Central memory CD8-positive, alpha-beta T cell (primary cell): ENCODE results near the gene KCNH1.
"Not testable (repeated sequence)": the region's sequence is repeated elsewhere in the genome, so short reads cannot be mapped to it uniquely, and the experiment has no call there.

Experiments used
- ATAC-seq: fragments of 150-1000 bp; cut with Tn5 transposase; replicated peaks from 2 replicates; pipeline ENCODE4 v1.10.0; 2022; ENCODE audit warnings: mild to moderate bottlenecking, moderate FRiP score, moderate number of reproducible peaks; ENCODE audit not compliant: poor library complexity, severe bottlenecking; ENCODE audit errors: extremely low read depth
- DNase-seq, 2 donors: peaks; one replicate each; pipeline ENCODE4 v3.0.0; 2021; ENCODE audit warnings: low spot score in 2 of 2
- H3K27ac Mint-ChIP-seq: one replicate; pipeline ENCODE4 v1.8.0; 2022; ENCODE audit warnings: low read depth, mild to moderate bottlenecking, moderate library complexity, mixed read lengths
- H3K27me3 Mint-ChIP-seq: one replicate; pipeline ENCODE4 v1.8.0; 2022; ENCODE audit warnings: mixed read lengths
- H3K36me3 Mint-ChIP-seq: one replicate; pipeline ENCODE4 v1.8.0; 2022; ENCODE audit warnings: mild to moderate bottlenecking, moderate library complexity, mixed read lengths; ENCODE audit not compliant: insufficient read depth
- H3K4me1 Mint-ChIP-seq: one replicate; pipeline ENCODE4 v1.8.0; 2022; ENCODE audit warnings: mixed read lengths
- H3K4me3 Mint-ChIP-seq: one replicate; pipeline ENCODE4 v1.8.0; 2022; ENCODE audit warnings: mild to moderate bottlenecking, moderate library complexity, mixed read lengths
- H3K9me3 Mint-ChIP-seq: one replicate; pipeline ENCODE4 v1.8.0; 2022; ENCODE audit warnings: mixed read lengths

The KCNH1 gene

GRCh38 chr1:211018690-211019089, 115.3 kb downstream of the KCNH1 start:
- H3K9me3 Mint-ChIP-seq = no peaks in the 10 kb centered on the region
- no peak overlapping the region for H3K4me3 Mint-ChIP-seq
- no peaks in the 10 kb centered on the region for H3K36me3 Mint-ChIP-seq
- DNase-seq (no peak), ATAC-seq (no peak)
- H3K27ac Mint-ChIP-seq = no peak overlapping the region
- no peaks in the 10 kb centered on the region for H3K4me1 Mint-ChIP-seq
- peaks cover 63% of the 10 kb centered on the region for H3K27me3 Mint-ChIP-seq

GRCh38 chr1:211017075-211017718, 116.8 kb downstream of the KCNH1 start:
- Mint-ChIP-seq H3K27me3 (peaks cover 72% of the 10 kb centered on the region), H3K9me3 (no peaks in the 10 kb centered on the region), H3K36me3 (no peaks in the 10 kb centered on the region), H3K4me3 (no peak overlapping the region), H3K4me1 (no peaks in the 10 kb centered on the region), H3K27ac (no peak overlapping the region)
- DNase-seq (no peak), ATAC-seq (no peak)

- Mint-ChIP-seq H3K9me3 (no peaks in the 10 kb centered on the region), H3K27me3 (peaks cover 75% of the 10 kb centered on the region), H3K4me1 (no peaks in the 10 kb centered on the region), H3K27ac (no peak overlapping the region), H3K4me3 (no peak overlapping the region), H3K36me3 (peaks cover under 1% of the 10 kb centered on the region)
- no peak for DNase-seq
- no peak for ATAC-seq
Observed at GRCh38 chr1:211014275-211014674, 119.7 kb downstream of the KCNH1 start.

- ATAC-seq (no peak), DNase-seq (no peak)
- no peak overlapping the region for H3K27ac Mint-ChIP-seq
- H3K27me3 Mint-ChIP-seq = peaks cover 75% of the 10 kb centered on the region
- H3K4me3 Mint-ChIP-seq = no peak overlapping the region
- H3K4me1 Mint-ChIP-seq = no peaks in the 10 kb centered on the region
- no peaks in the 10 kb centered on the region for H3K9me3 Mint-ChIP-seq
- peaks cover 2% of the 10 kb centered on the region for H3K36me3 Mint-ChIP-seq
Observed at GRCh38 chr1:211013346-211014240, 120.4 kb downstream of the KCNH1 start.

- DNase-seq, H3K9me3 Mint-ChIP-seq, H3K4me3 Mint-ChIP-seq, H3K36me3 Mint-ChIP-seq, ATAC-seq, H3K27ac Mint-ChIP-seq, H3K4me1 Mint-ChIP-seq: not testable (repeated sequence)
- peaks cover 67% of the 10 kb centered on the region for H3K27me3 Mint-ChIP-seq
Observed at GRCh38 chr1:211011128-211011527, 122.8 kb downstream of the KCNH1 start.

- no peak overlapping the region for H3K27ac Mint-ChIP-seq
- peaks cover 58% of the 10 kb centered on the region for H3K27me3 Mint-ChIP-seq
- DNase-seq (no peak), ATAC-seq (no peak)
- peaks cover 2% of the 10 kb centered on the region for H3K36me3 Mint-ChIP-seq
- no peak overlapping the region for H3K4me3 Mint-ChIP-seq
- no peaks in the 10 kb centered on the region for H3K9me3 Mint-ChIP-seq
- no peaks in the 10 kb centered on the region for H3K4me1 Mint-ChIP-seq
Observed at GRCh38 chr1:211009944-211010343, 124.0 kb downstream of the KCNH1 start.

GRCh38 chr1:211007830-211008229, 126.1 kb downstream of the KCNH1 start:
- H3K27ac Mint-ChIP-seq = no peak overlapping the region
- H3K9me3 Mint-ChIP-seq = no peaks in the 10 kb centered on the region
- no peak for ATAC-seq
- no peaks in the 10 kb centered on the region for H3K4me1 Mint-ChIP-seq
- peaks cover 2% of the 10 kb centered on the region for H3K36me3 Mint-ChIP-seq
- no peak overlapping the region for H3K4me3 Mint-ChIP-seq
- no peak for DNase-seq
- peaks cover 51% of the 10 kb centered on the region for H3K27me3 Mint-ChIP-seq

GRCh38 chr1:210995931-210996330, 138.0 kb downstream of the KCNH1 start:
- not testable (repeated sequence) for ATAC-seq, H3K27ac Mint-ChIP-seq, H3K36me3 Mint-ChIP-seq, H3K4me3 Mint-ChIP-seq, DNase-seq, H3K9me3 Mint-ChIP-seq, H3K4me1 Mint-ChIP-seq
- peaks cover 76% of the 10 kb centered on the region for H3K27me3 Mint-ChIP-seq

GRCh38 chr1:210992837-210993236, 141.1 kb downstream of the KCNH1 start:
- no peak for DNase-seq
- H3K4me1 Mint-ChIP-seq = no peaks in the 10 kb centered on the region
- no peaks in the 10 kb centered on the region for H3K9me3 Mint-ChIP-seq
- H3K27ac Mint-ChIP-seq = no peak overlapping the region
- no peak for ATAC-seq
- no peak overlapping the region for H3K4me3 Mint-ChIP-seq
- H3K36me3 Mint-ChIP-seq = peaks cover 1% of the 10 kb centered on the region
- peaks cover 82% of the 10 kb centered on the region for H3K27me3 Mint-ChIP-seq

GRCh38 chr1:210989905-210990304, 144.0 kb downstream of the KCNH1 start:
- Mint-ChIP-seq H3K9me3 (peaks cover 6% of the 10 kb centered on the region), H3K36me3 (peaks cover 1% of the 10 kb centered on the region), H3K27me3 (peaks cover 82% of the 10 kb centered on the region), H3K27ac (no peak overlapping the region), H3K4me1 (no peaks in the 10 kb centered on the region), H3K4me3 (no peak overlapping the region)
- DNase-seq (no peak), ATAC-seq (no peak)

GRCh38 chr1:210981490-210981889, 152.5 kb downstream of the KCNH1 start:
- peaks cover 38% of the 10 kb centered on the region for H3K27me3 Mint-ChIP-seq
- DNase-seq (no peak), ATAC-seq (no peak)
- H3K4me1 Mint-ChIP-seq = no peaks in the 10 kb centered on the region
- H3K27ac Mint-ChIP-seq = no peak overlapping the region
- no peak overlapping the region for H3K4me3 Mint-ChIP-seq
- no peaks in the 10 kb centered on the region for H3K9me3 Mint-ChIP-seq
- H3K36me3 Mint-ChIP-seq = no peaks in the 10 kb centered on the region

- no peaks in the 10 kb centered on the region for H3K36me3 Mint-ChIP-seq
- no peak overlapping the region for H3K4me3 Mint-ChIP-seq
- no peak for ATAC-seq
- H3K4me1 Mint-ChIP-seq = no peaks in the 10 kb centered on the region
- peaks cover 24% of the 10 kb centered on the region for H3K27me3 Mint-ChIP-seq
- H3K9me3 Mint-ChIP-seq = no peaks in the 10 kb centered on the region
- no peak overlapping the region for H3K27ac Mint-ChIP-seq
- no peak for DNase-seq
Observed at GRCh38 chr1:210980082-210980481, 153.9 kb downstream of the KCNH1 start.

GRCh38 chr1:210978974-210979354, 155.0 kb downstream of the KCNH1 start:
- H3K27ac Mint-ChIP-seq = no peak overlapping the region
- peaks cover 17% of the 10 kb centered on the region for H3K27me3 Mint-ChIP-seq
- no peak for DNase-seq
- no peak overlapping the region for H3K4me3 Mint-ChIP-seq
- H3K36me3 Mint-ChIP-seq = no peaks in the 10 kb centered on the region
- no peaks in the 10 kb centered on the region for H3K4me1 Mint-ChIP-seq
- ATAC-seq = no peak
- no peaks in the 10 kb centered on the region for H3K9me3 Mint-ChIP-seq
